Measurements from ENCODE around the gene QRICH2.

GRCh38 chr17:76279742-76280287 is 28.3 kb downstream of the QRICH2 start:
- TF ChIP-seq POLR2AphosphoS5 (IDR thresholded peaks at IDR 0.05) = no peak
- TF ChIP-seq, protein P1, sequence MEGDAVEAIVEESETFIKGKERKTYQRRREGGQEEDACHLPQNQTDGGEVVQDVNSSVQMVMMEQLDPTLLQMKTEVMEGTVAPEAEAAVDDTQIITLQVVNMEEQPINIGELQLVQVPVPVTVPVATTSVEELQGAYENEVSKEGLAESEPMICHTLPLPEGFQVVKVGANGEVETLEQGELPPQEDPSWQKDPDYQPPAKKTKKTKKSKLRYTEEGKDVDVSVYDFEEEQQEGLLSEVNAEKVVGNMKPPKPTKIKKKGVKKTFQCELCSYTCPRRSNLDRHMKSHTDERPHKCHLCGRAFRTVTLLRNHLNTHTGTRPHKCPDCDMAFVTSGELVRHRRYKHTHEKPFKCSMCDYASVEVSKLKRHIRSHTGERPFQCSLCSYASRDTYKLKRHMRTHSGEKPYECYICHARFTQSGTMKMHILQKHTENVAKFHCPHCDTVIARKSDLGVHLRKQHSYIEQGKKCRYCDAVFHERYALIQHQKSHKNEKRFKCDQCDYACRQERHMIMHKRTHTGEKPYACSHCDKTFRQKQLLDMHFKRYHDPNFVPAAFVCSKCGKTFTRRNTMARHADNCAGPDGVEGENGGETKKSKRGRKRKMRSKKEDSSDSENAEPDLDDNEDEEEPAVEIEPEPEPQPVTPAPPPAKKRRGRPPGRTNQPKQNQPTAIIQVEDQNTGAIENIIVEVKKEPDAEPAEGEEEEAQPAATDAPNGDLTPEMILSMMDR (IDR thresholded peaks at IDR 0.05) = no peak
- no peak for TF ChIP-seq POLR2A (IDR thresholded peaks at IDR 0.05)
